HUES64 (cell line): Measurements from ENCODE around the gene MOG.
"Not testable (repeated sequence)": the region's sequence is repeated elsewhere in the genome, so short reads cannot be mapped to it uniquely, and the experiment has no call there.

Source experiments
- H3K27ac ChIP-seq: 2 replicates; pipeline ENCODE4 v1.7.0; 2013; ENCODE audit warnings: low read depth, low read length, inconsistent platforms
- H3K27me3 ChIP-seq: 2 replicates; pipeline ENCODE4 v1.6.1; 2013; ENCODE audit warnings: mild to moderate bottlenecking, low read length; ENCODE audit not compliant: insufficient read depth
- H3K36me3 ChIP-seq: 2 replicates; pipeline ENCODE4 v1.6.1; 2013; ENCODE audit warnings: mild to moderate bottlenecking, low read length; ENCODE audit not compliant: insufficient read depth
- H3K4me1 ChIP-seq: 2 replicates; pipeline ENCODE4 v1.6.1; 2013; ENCODE audit warnings: mild to moderate bottlenecking, low read length, moderate library complexity; ENCODE audit not compliant: insufficient read depth
- H3K4me3 ChIP-seq: 2 replicates; pipeline ENCODE4 v1.5.1; 2013; ENCODE audit warnings: mild to moderate bottlenecking, low read length, moderate library complexity
- H3K9ac ChIP-seq: 2 replicates; pipeline ENCODE4 v1.6.1; 2013; ENCODE audit warnings: mild to moderate bottlenecking, low read depth, low read length
- H3K9me3 ChIP-seq: 2 replicates; pipeline ENCODE4 v1.6.1; 2013; ENCODE audit warnings: low read depth, low read length; ENCODE audit not compliant: insufficient read depth
- WGBS: fragments of 150-250, 120-280 bp; methylation state at CpG from one replicate; pipeline ENCODE4 v1.1.7; 2013; ENCODE audit warnings: missing lambda C conversion rate; 5-methylcytosine and 5-hydroxymethylcytosine counted together

Gene MOG

GRCh38 chr6:29663300-29664042, 6.6 kb downstream of the MOG start:
- 59% methylated on average over 3 of the region's 5 CpGs for WGBS
- Histone ChIP-seq H3K4me3 (no peak overlapping the region), H3K27ac (peak overlapping the region; percentile 62), H3K9ac (no peak overlapping the region), H3K27me3 (no peaks in the 10 kb centered on the region), H3K9me3 (no peaks in the 10 kb centered on the region), H3K4me1 (peaks cover 57% of the 10 kb centered on the region), H3K36me3 (no peaks in the 10 kb centered on the region)

- peak overlapping the region; percentile 44 for H3K9ac ChIP-seq
- 48% methylated on average over 8 of the region's 8 CpGs for WGBS
- H3K4me3 ChIP-seq, result peak overlapping the region; percentile 17; the same call in 1 of the 2 replicates
- H3K36me3 ChIP-seq, result no peaks in the 10 kb centered on the region
- no peaks in the 10 kb centered on the region for H3K9me3 ChIP-seq
- no peaks in the 10 kb centered on the region for H3K27me3 ChIP-seq
- H3K4me1 ChIP-seq, result peaks cover 52% of the 10 kb centered on the region
- peak overlapping the region; percentile 93 for H3K27ac ChIP-seq
Observed at GRCh38 chr6:29665942-29666825, 9.3 kb downstream of the MOG start.

GRCh38 chr6:29666826-29667130, 9.9 kb downstream of the MOG start:
- no peaks in the 10 kb centered on the region for H3K9me3 ChIP-seq
- H3K4me3 ChIP-seq, result peak overlapping the region; percentile 17
- H3K27ac ChIP-seq, result peak overlapping the region; percentile 93
- peak overlapping the region; percentile 44 for H3K9ac ChIP-seq
- no peaks in the 10 kb centered on the region for H3K36me3 ChIP-seq
- H3K4me1 ChIP-seq, result peaks cover 50% of the 10 kb centered on the region
- WGBS, result no CpG with 5 or more reads among the region's 1 CpG
- no peaks in the 10 kb centered on the region for H3K27me3 ChIP-seq

GRCh38 chr6:29667158-29667557, 10.3 kb downstream of the MOG start:
- no peaks in the 10 kb centered on the region for H3K27me3 ChIP-seq
- 3% methylated on average over 4 of the region's 5 CpGs for WGBS
- H3K36me3 ChIP-seq, result no peaks in the 10 kb centered on the region
- H3K9me3 ChIP-seq, result no peaks in the 10 kb centered on the region
- H3K4me3 ChIP-seq, result peak overlapping the region; percentile 17
- H3K9ac ChIP-seq, result peak overlapping the region; percentile 44
- H3K4me1 ChIP-seq, result peaks cover 50% of the 10 kb centered on the region
- H3K27ac ChIP-seq, result peak overlapping the region; percentile 93

- no peak overlapping the region for H3K4me3 ChIP-seq
- no peaks in the 10 kb centered on the region for H3K27me3 ChIP-seq
- no peaks in the 10 kb centered on the region for H3K36me3 ChIP-seq
- 67% methylated on average over 1 of the region's 1 CpG for WGBS
- H3K9me3 ChIP-seq, result no peaks in the 10 kb centered on the region
- no peak overlapping the region for H3K9ac ChIP-seq
- no peak overlapping the region for H3K27ac ChIP-seq
- H3K4me1 ChIP-seq, result peaks cover 27% of the 10 kb centered on the region
Observed at GRCh38 chr6:29671026-29671425, 14.1 kb downstream of the MOG start.

- H3K36me3 ChIP-seq, H3K9me3 ChIP-seq, H3K27me3 ChIP-seq, H3K9ac ChIP-seq, H3K27ac ChIP-seq, H3K4me3 ChIP-seq: not testable (repeated sequence)
- H3K4me1 ChIP-seq, result peaks cover 20% of the 10 kb centered on the region
- 98% methylated on average over 3 of the region's 5 CpGs for WGBS
Observed at GRCh38 chr6:29672116-29672515, 15.2 kb downstream of the MOG start.

GRCh38 chr6:29673161-29673560, 16.3 kb downstream of the MOG start:
- Histone ChIP-seq H3K9me3 (no peaks in the 10 kb centered on the region), H3K4me1 (peaks cover 13% of the 10 kb centered on the region), H3K36me3 (no peaks in the 10 kb centered on the region), H3K4me3 (no peak overlapping the region), H3K27ac (no peak overlapping the region), H3K9ac (no peak overlapping the region), H3K27me3 (no peaks in the 10 kb centered on the region)
- 97% methylated on average over 12 of the region's 12 CpGs for WGBS

GRCh38 chr6:29674008-29674407, 17.1 kb downstream of the MOG start:
- Histone ChIP-seq H3K27ac (no peak overlapping the region), H3K9ac (no peak overlapping the region), H3K4me1 (peaks cover 12% of the 10 kb centered on the region), H3K27me3 (no peaks in the 10 kb centered on the region), H3K36me3 (no peaks in the 10 kb centered on the region), H3K9me3 (no peaks in the 10 kb centered on the region), H3K4me3 (no peak overlapping the region)
- 97% methylated on average over 3 of the region's 5 CpGs for whole genome bisulfite sequencing

- peaks cover 12% of the 10 kb centered on the region for H3K4me1 ChIP-seq
- no peaks in the 10 kb centered on the region for H3K36me3 ChIP-seq
- no peak overlapping the region for H3K27ac ChIP-seq
- H3K27me3 ChIP-seq, result no peaks in the 10 kb centered on the region
- WGBS, result 94% methylated on average over 1 of the region's 1 CpG
- no peak overlapping the region for H3K9ac ChIP-seq
- no peak overlapping the region for H3K4me3 ChIP-seq
- H3K9me3 ChIP-seq, result no peaks in the 10 kb centered on the region
Observed at GRCh38 chr6:29675561-29675960, 18.7 kb downstream of the MOG start.

GRCh38 chr6:29676981-29677601, 20.2 kb downstream of the MOG start:
- no peak overlapping the region for H3K4me3 ChIP-seq
- no peaks in the 10 kb centered on the region for H3K9me3 ChIP-seq
- peaks cover 12% of the 10 kb centered on the region for H3K4me1 ChIP-seq
- peak overlapping the region; percentile 58 for H3K27ac ChIP-seq
- H3K27me3 ChIP-seq, result no peaks in the 10 kb centered on the region
- no peaks in the 10 kb centered on the region for H3K36me3 ChIP-seq
- no peak overlapping the region; the same call in 1 of the 2 replicates for H3K9ac ChIP-seq
- WGBS, result 70% methylated on average over 2 of the region's 2 CpGs

- Histone ChIP-seq H3K4me3 (no peak overlapping the region), H3K27me3 (no peaks in the 10 kb centered on the region), H3K36me3 (no peaks in the 10 kb centered on the region), H3K9me3 (no peaks in the 10 kb centered on the region), H3K27ac (no peak overlapping the region; the same call in 1 of the 2 replicates), H3K4me1 (peaks cover 12% of the 10 kb centered on the region), H3K9ac (no peak overlapping the region)
- 100% methylated on average over 4 of the region's 5 CpGs for WGBS
Observed at GRCh38 chr6:29678114-29678513, 21.2 kb downstream of the MOG start.
